HG03139 (cell line): ENCODE measurements around the gene GPATCH2L.
A peak's percentile ranks its signal among the peaks of the same experiment; 100 is the strongest.

Experiments
- ATAC-seq: cut with Tn5 transposase; IDR thresholded peaks from one replicate; pipeline ENCODE4 v1.9.1; 2021; ENCODE audit not compliant: unreplicated experiment

Gene GPATCH2L

DNA sequence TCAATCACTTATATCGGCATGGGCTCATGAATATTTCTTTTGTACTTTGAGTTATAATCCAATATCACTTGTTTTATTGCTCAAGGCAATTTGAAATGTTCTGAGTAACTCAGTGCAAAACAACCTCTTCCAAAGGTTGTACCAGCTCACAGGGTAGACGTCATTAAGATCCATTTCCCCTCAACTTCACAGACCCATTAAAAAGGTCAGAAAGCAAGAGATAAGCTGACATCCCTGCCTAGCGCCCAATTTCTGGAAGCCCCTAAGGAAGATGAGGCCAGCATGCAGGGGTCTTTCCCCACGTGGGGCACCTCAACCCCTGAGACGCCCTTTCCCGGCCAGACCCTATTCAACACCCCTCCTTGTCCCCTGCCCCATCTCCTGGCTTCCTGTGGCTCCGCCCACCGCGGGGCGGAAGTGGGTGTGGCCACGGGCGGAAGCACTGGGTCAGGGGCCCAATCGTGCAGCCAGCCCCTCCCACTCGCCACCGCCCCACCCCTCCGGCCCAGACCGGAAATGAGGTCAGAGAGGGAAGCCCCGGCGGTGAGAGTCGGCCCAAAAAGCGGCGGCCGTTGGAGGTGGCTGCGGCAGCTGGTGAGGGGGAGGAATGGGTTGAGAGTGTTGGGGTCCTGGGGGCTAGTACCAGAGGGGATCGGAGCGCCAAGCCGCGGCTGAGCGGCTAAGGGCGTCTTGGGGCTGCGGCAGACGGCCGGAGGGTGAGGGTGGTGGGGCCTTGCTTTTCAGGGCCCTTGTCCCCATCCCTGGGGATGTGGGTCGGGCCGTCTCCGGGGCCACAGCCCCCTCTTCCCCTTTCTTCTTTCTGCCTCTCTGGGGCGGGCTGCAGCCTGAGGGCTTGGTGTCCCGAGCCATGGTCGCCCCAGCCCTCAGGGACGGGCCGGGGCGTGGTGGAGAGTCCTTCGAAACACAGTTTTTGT, at the start of gene GPATCH2L:
TSS of gene GPATCH2L (plus strand) at position 525 of the 935 bp plus-strand sequence. CDS start 2,442 bp downstream, outside the sequence.
- peak; percentile 81 for ATAC-seq

- no peak for ATAC-seq
Measured at GRCh38 chr14:76104802-76105355, 46.8 kb upstream of the GPATCH2L start.

DNA sequence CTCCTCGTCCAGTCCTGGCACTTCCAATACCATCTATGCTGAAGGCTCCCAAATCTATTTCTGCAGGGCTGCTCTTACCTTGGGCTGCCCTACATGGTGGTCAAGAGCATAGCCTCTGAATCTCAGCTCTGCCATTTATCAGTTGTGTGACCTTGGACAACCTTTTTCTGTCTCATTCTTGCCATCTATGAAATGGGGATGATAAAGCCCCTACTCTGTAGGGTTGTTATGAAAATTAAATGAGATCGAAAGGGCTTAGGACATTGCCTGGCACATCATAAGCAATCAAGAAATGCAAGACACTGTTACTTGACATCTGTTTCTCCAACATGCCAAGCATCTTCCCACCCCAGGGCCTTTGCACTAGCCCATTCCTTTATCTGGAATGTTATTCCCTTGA, 45.5 kb upstream of the GPATCH2L start:
- ATAC-seq: no peak

DNA sequence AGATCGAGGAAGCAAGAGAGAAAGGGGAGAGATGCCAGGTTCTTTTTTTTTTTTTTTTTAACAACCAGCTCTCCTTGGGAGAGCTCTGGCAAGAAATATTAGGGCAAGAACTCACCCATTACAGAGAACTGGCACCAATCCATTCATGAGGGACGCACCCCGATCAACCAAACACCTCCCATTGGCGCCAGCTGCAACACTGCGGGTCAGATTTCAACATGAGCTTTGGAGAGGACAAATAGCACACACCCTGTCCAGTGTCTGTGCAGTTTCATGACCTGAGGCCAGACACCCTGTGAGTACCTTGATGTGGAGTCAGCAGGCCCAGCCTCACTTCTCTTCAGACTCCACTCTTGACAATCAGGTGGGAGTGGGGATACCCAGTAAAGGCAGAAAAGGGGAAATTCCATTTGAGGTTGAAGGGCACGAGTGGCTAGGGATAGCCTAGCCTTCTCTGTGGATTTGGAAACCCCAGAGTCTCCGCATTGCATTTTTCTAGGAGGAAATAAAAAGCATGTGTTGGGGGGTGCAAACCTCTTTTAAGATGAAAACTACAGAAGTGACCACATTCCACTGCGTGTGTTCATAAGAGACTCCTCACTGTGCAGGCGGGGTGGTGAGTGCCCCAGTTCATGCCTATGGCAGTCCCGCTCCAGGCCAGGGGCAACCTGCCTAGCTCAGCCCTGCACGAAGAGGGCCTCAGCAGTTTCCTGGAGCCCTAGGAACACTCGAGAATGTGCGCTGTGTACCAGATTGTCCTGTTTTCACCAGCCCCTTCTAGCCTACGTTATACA, 42.4 kb upstream of the GPATCH2L start:
- ATAC-seq: no peak

GRCh38 chr14:76112889-76113624, 38.7 kb upstream of the GPATCH2L start:
- ATAC-seq: no peak

- no peak for ATAC-seq
Measured at GRCh38 chr14:76113691-76114090, 38.0 kb upstream of the GPATCH2L start.

- ATAC-seq: no peak
Measured at GRCh38 chr14:76115010-76115422, 36.7 kb upstream of the GPATCH2L start.

- no peak for ATAC-seq
Measured at GRCh38 chr14:76117789-76118484, 33.8 kb upstream of the GPATCH2L start.

DNA sequence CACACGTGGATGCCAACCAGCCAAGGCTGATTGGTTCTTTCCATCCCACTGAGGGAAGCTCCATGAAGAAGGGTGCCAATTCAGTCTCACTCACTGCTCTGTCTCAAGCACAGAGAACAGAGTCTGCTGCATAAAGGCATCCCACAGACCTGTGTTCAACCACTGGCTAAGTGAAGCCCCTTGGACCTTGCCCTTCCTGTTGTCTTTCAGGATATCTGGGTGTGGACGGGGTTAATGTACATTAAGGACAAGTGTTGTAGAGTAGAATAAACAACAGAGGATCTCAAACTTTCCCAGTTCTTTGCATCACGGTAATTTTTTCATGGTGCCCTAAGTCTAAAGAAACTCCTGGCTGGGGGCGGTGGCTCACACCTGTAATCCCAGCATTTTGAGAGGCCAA, 33.1 kb upstream of the GPATCH2L start:
- no peak for ATAC-seq

GRCh38 chr14:76121089-76121748, 30.5 kb upstream of the GPATCH2L start:
- ATAC-seq: no peak

- ATAC-seq: no peak
Measured at GRCh38 chr14:76123426-76124225, 28.1 kb upstream of the GPATCH2L start.

- no peak for ATAC-seq
Measured at GRCh38 chr14:76125511-76125910, 26.2 kb upstream of the GPATCH2L start.

DNA sequence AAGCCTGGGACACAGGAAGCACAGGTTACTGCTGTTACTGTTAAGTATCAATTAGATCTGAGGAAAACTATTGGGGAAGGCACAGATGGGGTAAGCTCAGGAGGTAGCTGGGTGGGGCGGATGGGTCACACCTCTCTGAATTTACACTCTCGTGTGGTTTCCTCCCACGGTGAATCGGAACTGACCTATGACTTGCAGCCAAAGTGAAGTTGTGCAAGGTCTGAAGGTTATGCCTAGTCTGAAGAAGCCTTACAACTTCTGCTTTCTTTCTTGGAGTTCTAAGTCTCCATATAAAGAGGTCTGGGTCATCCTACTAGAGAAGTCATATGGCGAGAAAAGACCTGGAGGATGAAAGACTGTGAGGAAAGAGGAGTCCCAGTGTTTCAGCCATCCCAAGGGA, 25.6 kb upstream of the GPATCH2L start:
- ATAC-seq: no peak

DNA sequence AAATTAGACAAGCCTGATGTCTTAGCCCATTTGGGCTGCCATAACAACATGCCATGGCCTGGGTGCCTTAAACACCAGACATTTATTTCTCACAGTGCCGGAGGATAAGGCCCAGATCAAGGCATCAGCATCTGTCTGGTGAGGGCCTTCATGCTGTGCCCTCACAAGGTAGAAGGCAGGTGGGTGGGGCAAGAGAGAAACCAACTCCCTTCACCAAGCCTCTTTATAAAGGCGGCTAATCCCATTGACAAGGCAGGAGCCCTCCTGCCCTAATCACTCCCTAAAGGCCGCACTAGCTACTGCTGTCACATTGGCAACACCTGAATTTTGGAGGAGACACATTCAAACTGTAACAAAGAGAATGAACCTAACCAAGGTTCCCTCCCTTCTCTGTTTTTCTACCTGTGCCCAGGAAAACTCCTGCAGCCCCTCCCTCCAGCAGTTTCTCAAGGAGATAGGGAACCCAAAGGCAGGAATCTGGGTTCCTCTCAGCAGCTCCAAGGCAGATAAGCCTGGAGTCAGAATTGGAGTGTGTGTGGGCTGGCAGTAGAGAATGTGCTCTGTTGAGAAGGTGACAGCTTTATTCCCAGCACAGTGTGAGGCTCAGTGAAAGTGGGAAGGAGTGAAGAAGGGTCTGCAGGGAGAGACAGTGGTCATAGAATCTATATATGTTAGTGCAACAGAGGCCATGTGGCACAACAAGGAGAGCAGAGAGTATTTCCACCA, 21.7 kb upstream of the GPATCH2L start:
- ATAC-seq: no peak

DNA sequence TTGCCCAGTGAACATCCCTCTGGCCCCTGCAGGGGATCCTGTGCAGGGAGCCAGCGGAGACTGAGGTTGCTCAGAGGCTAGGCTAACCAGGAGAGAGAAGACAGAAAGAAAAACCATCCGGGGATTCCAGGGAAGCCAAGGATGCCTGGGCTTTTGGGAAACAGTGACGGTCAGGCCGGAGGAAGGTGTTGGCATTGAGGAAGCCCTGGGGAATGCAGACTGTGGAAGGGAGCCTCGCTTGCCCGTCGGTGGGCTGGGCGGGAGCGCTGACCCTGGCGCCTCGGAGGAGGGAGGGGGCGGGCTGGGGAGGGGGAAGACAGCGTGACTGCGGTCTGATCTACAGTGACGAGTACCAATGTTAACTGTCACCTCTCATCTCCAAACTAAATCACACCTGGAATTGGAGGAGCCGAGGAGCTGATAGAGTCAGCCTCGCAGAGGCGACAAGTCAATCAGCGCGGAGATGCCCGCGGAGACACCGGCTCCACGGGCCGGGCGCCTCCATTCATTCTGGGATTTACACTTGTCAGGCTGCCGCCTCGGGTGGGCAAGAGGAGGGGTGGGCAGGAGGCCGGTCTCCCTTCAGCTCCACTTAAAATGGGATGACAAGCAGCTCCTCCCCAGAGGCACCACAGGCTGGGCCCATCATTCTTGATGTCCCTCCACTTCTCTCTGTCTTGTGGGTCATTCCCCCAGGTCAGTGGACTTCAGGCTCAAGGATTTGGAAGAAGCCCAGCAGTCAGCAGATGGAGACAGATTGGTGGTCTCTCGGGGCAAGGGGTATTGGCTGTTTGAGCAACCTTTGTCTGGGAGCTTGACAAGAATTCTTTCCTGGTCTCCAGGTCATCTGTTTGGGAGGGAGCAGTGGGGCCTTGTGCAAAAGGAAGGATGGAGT, 20.4 kb upstream of the GPATCH2L start:
- no peak for ATAC-seq

GRCh38 chr14:76133103-76133502, 18.6 kb upstream of the GPATCH2L start:
- ATAC-seq: no peak

DNA sequence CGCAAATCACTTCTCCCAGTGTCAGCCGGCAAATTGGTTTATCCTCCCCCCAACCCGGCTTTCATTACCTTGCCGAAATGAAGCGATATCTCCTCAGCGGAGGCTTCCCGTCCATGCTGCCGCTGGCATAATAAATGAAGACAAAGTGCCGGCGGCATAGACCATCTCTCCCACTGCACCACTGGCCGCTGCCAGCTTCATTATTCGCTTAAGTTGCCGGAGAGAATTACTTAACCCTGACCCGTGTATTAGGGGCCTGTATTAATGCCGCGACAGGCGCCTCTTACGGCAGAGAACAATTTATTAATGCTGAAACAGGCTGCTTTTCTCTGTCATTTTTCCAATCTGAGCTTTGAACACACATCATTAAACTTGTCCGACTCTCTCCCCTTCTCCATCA, 17.5 kb upstream of the GPATCH2L start:
- ATAC-seq: no peak
